ENCODE results near the gene FMO5. TPM values are rescaled to one million over a fixed set of nuclear protein-coding genes. Genes with fewer than 3 reads are reported as not detected.
A peak's percentile ranks its signal among the peaks of the same experiment; 100 is the strongest.

FMO5 gene
- total RNA-seq, 1 experiment from 2014 or later: 2.0 TPM

GRCh38 chr1:147168626-147169058, 56.5 kb downstream of the FMO5 start:
- intact Hi-C loops (cut with micrococcal nuclease; ENCODE audit: unreplicated experiment): loop anchor here (2.0 to 5.0 kb wide), 2 partner anchors 61 to 84 kb away; no protein-coding TSS in a partner anchor
- ChIA-PET CTCF (interaction anchor here (1.9 kb wide), 1 partner anchor 73 kb away, joined by 12 read pairs; the partner anchor contains the start of gene CHD1L), POLR2A (interaction anchor here (3.1 kb wide), 1 partner anchor 84 kb away, joined by 28 read pairs; no protein-coding TSS in a partner anchor)
- Mint-ChIP-seq H3K4me1 (ENCODE audit: low read depth, unreplicated experiment) (peaks cover 39% of the 10 kb centered on the region), H3K36me3 (ENCODE audit: insufficient read depth, unreplicated experiment) (peaks cover 41% of the 10 kb centered on the region), H3K27me3 (ENCODE audit: insufficient read depth, unreplicated experiment) (no peaks in the 10 kb centered on the region), H3K27ac (ENCODE audit: unreplicated experiment) (peak overlapping the region; percentile 35), H3K9me3 (ENCODE audit: unreplicated experiment) (no peaks in the 10 kb centered on the region), H3K4me3 (ENCODE audit: unreplicated experiment) (peak overlapping the region; percentile 13)
- peaks cover 46% of the 10 kb centered on the region for H3K4me1 ChIP-seq
- no peak for TF ChIP-seq CTCF (IDR thresholded peaks at IDR 0.05; ENCODE audit: insufficient read depth in 1 of 2, low read depth in 1 of 2, low read length in 1 of 2, severe bottlenecking in 1 of 2, unreplicated experiment in 1 of 2)
- H3K4me3 ChIP-seq (ENCODE audit: low read depth, low read length): no peak overlapping the region
- H3K36me3 ChIP-seq (ENCODE audit: control insufficient read depth, insufficient read depth, low read length): no peaks in the 10 kb centered on the region; the same call in none of the 2 replicates
- no peaks in the 10 kb centered on the region for H3K9me3 ChIP-seq
- no peaks in the 10 kb centered on the region for H3K27me3 ChIP-seq (replicated peaks; ENCODE audit: control insufficient read depth, insufficient read depth, low read length)
- peak; percentile 34 to 63 for DNase-seq
- no TSS peak for BruUV-seq (replicated peaks)

GRCh38 chr1:147167365-147167764, 57.8 kb downstream of the FMO5 start:
- no TSS peak for BruUV-seq (replicated peaks)
- POLR2A ChIA-PET: interaction anchor here (3.1 kb wide), 1 partner anchor 83 kb away, joined by 28 read pairs; no protein-coding TSS in a partner anchor
- no peaks in the 10 kb centered on the region for H3K27me3 Mint-ChIP-seq (ENCODE audit: insufficient read depth, unreplicated experiment)

GRCh38 chr1:147163019-147163418, 62.1 kb downstream of the FMO5 start:
- Mint-ChIP-seq H3K4me3 (ENCODE audit: unreplicated experiment) (no peak overlapping the region), H3K27me3 (ENCODE audit: insufficient read depth, unreplicated experiment) (no peaks in the 10 kb centered on the region), H3K4me1 (ENCODE audit: low read depth, unreplicated experiment) (peaks cover 12% of the 10 kb centered on the region), H3K27ac (ENCODE audit: unreplicated experiment) (no peak overlapping the region), H3K9me3 (ENCODE audit: unreplicated experiment) (no peaks in the 10 kb centered on the region), H3K36me3 (ENCODE audit: insufficient read depth, unreplicated experiment) (peaks cover 56% of the 10 kb centered on the region)
- BruUV-seq (replicated peaks): no TSS peak
- H3K27me3 ChIP-seq (replicated peaks; ENCODE audit: control insufficient read depth, insufficient read depth, low read length): no peaks in the 10 kb centered on the region
- ChIA-PET POLR2A (no interaction called here), CTCF (no interaction called here)
- H3K9me3 ChIP-seq: no peaks in the 10 kb centered on the region
- peaks cover 16% of the 10 kb centered on the region for H3K4me1 ChIP-seq
- H3K36me3 ChIP-seq (ENCODE audit: control insufficient read depth, insufficient read depth, low read length): no peaks in the 10 kb centered on the region; the same call in none of the 2 replicates
- H3K4me3 ChIP-seq (ENCODE audit: low read depth, low read length): no peak overlapping the region
- no peak for TF ChIP-seq CTCF (IDR thresholded peaks at IDR 0.05; ENCODE audit: insufficient read depth in 1 of 2, low read depth in 1 of 2, low read length in 1 of 2, severe bottlenecking in 1 of 2, unreplicated experiment in 1 of 2)
- no peak for DNase-seq
- intact Hi-C loops (cut with micrococcal nuclease; ENCODE audit: unreplicated experiment): no loop called here

More at GRCh38 chr1:147167365-147167764, 57.8 kb downstream of the FMO5 start:
- peaks cover 44% of the 10 kb centered on the region for H3K36me3 Mint-ChIP-seq (ENCODE audit: insufficient read depth, unreplicated experiment)
- Histone ChIP-seq H3K36me3 (ENCODE audit: control insufficient read depth, insufficient read depth, low read length) (no peaks in the 10 kb centered on the region; the same call in none of the 2 replicates), H3K9me3 (no peaks in the 10 kb centered on the region), H3K27me3 (replicated peaks; ENCODE audit: control insufficient read depth, insufficient read depth, low read length) (no peaks in the 10 kb centered on the region), H3K4me1 (peaks cover 46% of the 10 kb centered on the region), H3K4me3 (ENCODE audit: low read depth, low read length) (no peak overlapping the region)
- DNase-seq: peak in 1 of 2 experiments; percentile 12
- CTCF ChIA-PET: no interaction called here
- peaks cover 39% of the 10 kb centered on the region for H3K4me1 Mint-ChIP-seq (ENCODE audit: low read depth, unreplicated experiment)
- no peak overlapping the region for H3K4me3 Mint-ChIP-seq (ENCODE audit: unreplicated experiment)
- peak overlapping the region; percentile 26 for H3K27ac Mint-ChIP-seq (ENCODE audit: unreplicated experiment)
- intact Hi-C loops (cut with micrococcal nuclease; ENCODE audit: unreplicated experiment): loop anchor here (5.0 kb wide), 1 partner anchor 60 kb away; no protein-coding TSS in a partner anchor
- TF ChIP-seq CTCF (IDR thresholded peaks at IDR 0.05; ENCODE audit: insufficient read depth in 1 of 2, low read depth in 1 of 2, low read length in 1 of 2, severe bottlenecking in 1 of 2, unreplicated experiment in 1 of 2): no peak
- H3K9me3 Mint-ChIP-seq (ENCODE audit: unreplicated experiment): no peaks in the 10 kb centered on the region

All from Caco-2 (cell line).